Upper lobe of left lung (tissue), 6 donors: ENCODE data around the gene DRC7. TPM values are rescaled to one million over a fixed set of nuclear protein-coding genes. Genes with fewer than 3 reads are reported as not detected.

Source experiments
- ATAC-seq, 2 donors: fragments of 200-7000 bp; cut with Tn5 transposase; one replicate each; pipeline ENCODE4 v1.9.1; 2022; ENCODE audit warnings: mild to moderate bottlenecking in 2 of 2, moderate library complexity in 2 of 2; ENCODE audit not compliant: low FRiP score in 2 of 2
- DNase-seq, 2 donors: peaks; one replicate each; pipeline ENCODE4 v3.0.0-alpha.2; 2019 to 2020
- H3K27ac ChIP-seq, 4 donors: fragments of 200-600 bp; sonication (generic); one replicate each; pipeline ENCODE4 v1.5.1; 2016 to 2019
- H3K27me3 ChIP-seq, 4 donors: fragments of 200-600 bp; sonication (generic); one replicate each; pipeline ENCODE4 v1.5.1; 2017 to 2019
- H3K36me3 ChIP-seq, 4 donors: fragments of 200-600 bp; sonication (generic); one replicate each; pipeline ENCODE4 v1.5.1; 2016 to 2019
- H3K4me1 ChIP-seq, 4 donors: fragments of 200-600 bp; sonication (generic); one replicate each; pipeline ENCODE4 v1.5.1; 2018 to 2019
- H3K4me3 ChIP-seq, 4 donors: fragments of 200-600 bp; sonication (generic); one replicate each; pipeline ENCODE4 v1.5.1; 2017 to 2019; ENCODE audit warnings: mild to moderate bottlenecking in 2 of 4, moderate library complexity in 1 of 4
- H3K9me3 ChIP-seq, 4 donors: fragments of 200-600 bp; sonication (generic); one replicate each; pipeline ENCODE4 v1.5.1; 2018 to 2019
- EP300 ChIP-seq, 4 donors: sonication (generic); formaldehyde crosslinking; IDR thresholded peaks; one replicate each; pipeline ENCODE4 v1.5.1; 2017; ENCODE audit warnings: antibody characterized with exemption in 4 of 4, control low read depth in 2 of 4
- POLR2A ChIP-seq, 4 donors: fragments of 450-650 bp; IDR thresholded peaks; one replicate each; pipeline ENCODE4 v1.5.1; 2016 to 2017; ENCODE audit warnings: antibody characterized with exemption in 4 of 4, mild to moderate bottlenecking in 2 of 4
- POLR2AphosphoS5 ChIP-seq, 2 donors: sonication (generic); formaldehyde crosslinking; IDR thresholded peaks; one replicate each; pipeline ENCODE4 v1.5.1; 2017; ENCODE audit warnings: antibody characterized with exemption in 2 of 2
- WGBS, 2 donors: methylation state at CpG; one replicate each; pipeline ENCODE4 v1.1.5; 2017 to 2018; 5-methylcytosine and 5-hydroxymethylcytosine counted together
- total RNA-seq, 6 donors: library from RNA; depleted of rRNA in 4 of 6; stranded (reverse); fragments of >200 nt in 4 of 6; gene quantifications; one replicate each; pipeline versions ENCODE4 v1.1.0 to v1.2.1, GENCODE V29; 2016 to 2021
- TF ChIP-seq, protein P1 (sequence below), 6 experiments: fragments of 450-650 bp in 4 of 6; fragments of 200-600 bp in 2 of 6; sonication (generic) in 2 of 6; IDR thresholded peaks; one replicate each; pipeline ENCODE4 v1.5.1; 2016 to 2019; ENCODE audit warnings: antibody characterized with exemption in 6 of 6
- donor health status: DM: no; HTN: no; CAD: no; lungs with moderate emphysema.
- donor health status: DM: no; HTN: yes; CAD: no; lungs with severe emphysema.

DRC7 gene
- total RNA-seq, 6 donors from 2014 or later = 1.2 to 15.9 (median 7.8) TPM

DNA sequence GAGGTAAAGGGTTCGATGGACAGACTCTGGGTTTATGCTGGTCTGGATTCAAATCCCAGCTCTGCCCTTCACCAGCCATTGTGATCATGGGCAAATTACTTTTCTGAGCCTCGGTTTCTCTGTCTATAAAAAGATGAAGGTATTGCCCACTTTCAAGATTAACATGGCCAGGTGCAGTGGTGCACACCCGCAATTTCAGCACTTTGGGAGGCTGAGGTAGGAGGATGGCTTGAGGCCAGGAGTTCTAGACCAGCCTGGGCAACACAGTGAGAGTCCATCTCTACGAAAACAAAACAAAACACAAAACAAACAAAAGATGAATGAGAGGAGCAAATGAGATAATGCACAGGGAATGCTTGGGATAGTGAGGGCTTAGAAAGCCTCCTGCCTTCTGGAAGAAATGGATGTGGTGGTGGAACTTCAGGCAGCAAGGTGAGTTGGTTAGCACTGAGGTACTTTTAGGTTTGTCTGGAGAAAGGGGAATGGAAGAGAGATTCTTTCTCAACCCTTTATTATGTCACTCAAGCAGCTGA, 18.0 kb upstream of the DRC7 start:
- Histone ChIP-seq H3K36me3 (no peaks in the 10 kb centered on the region), H3K27me3 (no peaks in the 10 kb centered on the region), H3K27ac (peak overlapping the region in 1 of 4 donors; percentile 49), H3K9me3 (no peaks in the 10 kb centered on the region), H3K4me1 (peaks cover 0 to 8% (median 0%) of the 10 kb centered on the region in 4 donors), H3K4me3 (no peak overlapping the region)
- DNase-seq (no peak), ATAC-seq (no peak)
- TF ChIP-seq POLR2A (IDR thresholded peaks at IDR 0.05) = no peak
- no peak for TF ChIP-seq EP300 (IDR thresholded peaks at IDR 0.05)
- TF ChIP-seq, protein P1, sequence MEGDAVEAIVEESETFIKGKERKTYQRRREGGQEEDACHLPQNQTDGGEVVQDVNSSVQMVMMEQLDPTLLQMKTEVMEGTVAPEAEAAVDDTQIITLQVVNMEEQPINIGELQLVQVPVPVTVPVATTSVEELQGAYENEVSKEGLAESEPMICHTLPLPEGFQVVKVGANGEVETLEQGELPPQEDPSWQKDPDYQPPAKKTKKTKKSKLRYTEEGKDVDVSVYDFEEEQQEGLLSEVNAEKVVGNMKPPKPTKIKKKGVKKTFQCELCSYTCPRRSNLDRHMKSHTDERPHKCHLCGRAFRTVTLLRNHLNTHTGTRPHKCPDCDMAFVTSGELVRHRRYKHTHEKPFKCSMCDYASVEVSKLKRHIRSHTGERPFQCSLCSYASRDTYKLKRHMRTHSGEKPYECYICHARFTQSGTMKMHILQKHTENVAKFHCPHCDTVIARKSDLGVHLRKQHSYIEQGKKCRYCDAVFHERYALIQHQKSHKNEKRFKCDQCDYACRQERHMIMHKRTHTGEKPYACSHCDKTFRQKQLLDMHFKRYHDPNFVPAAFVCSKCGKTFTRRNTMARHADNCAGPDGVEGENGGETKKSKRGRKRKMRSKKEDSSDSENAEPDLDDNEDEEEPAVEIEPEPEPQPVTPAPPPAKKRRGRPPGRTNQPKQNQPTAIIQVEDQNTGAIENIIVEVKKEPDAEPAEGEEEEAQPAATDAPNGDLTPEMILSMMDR (IDR thresholded peaks at IDR 0.05) = no peak
- no peak for TF ChIP-seq POLR2AphosphoS5 (IDR thresholded peaks at IDR 0.05)
- 84% methylated on average over 4 of the region's 4 CpGs for WGBS, 2 donors

DNA sequence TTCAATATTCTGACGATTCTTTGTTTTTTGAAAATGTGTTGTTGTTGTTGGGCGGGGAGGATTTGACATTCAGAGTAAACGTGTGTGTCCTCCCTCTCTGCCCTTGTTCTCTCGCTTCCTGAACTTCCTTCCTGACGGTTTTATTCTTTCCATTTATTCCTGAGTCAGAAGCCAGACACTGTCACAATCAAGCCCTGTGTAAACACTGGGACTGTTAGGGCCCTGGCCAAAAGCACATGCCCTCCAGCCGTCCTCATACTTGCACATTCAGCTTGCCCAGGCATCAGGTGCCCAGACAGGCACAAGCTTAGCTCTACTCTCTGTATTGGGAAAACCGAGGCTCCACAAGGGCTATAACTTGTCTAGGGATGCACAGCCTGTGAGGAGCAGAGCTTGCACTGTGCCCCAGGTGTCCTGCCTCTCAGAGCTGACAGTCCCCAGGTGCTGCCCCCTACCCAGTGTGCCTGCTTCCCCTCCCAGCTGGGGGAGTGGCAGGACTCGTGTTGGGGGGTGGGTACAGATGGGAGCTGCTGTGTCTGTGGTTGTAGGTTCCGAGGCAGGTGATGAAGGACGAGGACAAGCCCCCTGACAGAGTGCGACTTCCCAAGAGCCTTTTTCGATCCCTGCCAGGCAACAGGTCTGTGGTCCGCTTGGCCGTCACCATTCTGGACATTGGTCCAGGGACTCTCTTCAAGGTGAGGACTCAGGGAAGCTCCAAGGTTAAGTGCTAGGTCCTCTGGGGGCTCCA, 16.8 kb upstream of the DRC7 start:
- no peak for ATAC-seq
- Histone ChIP-seq H3K27ac (no peak overlapping the region), H3K9me3 (no peaks in the 10 kb centered on the region), H3K27me3 (no peaks in the 10 kb centered on the region), H3K4me3 (no peak overlapping the region), H3K4me1 (peaks cover 0 to 8% (median 0%) of the 10 kb centered on the region in 4 donors), H3K36me3 (no peaks in the 10 kb centered on the region)
- TF ChIP-seq EP300 (IDR thresholded peaks at IDR 0.05) = no peak
- no peak for TF ChIP-seq POLR2A (IDR thresholded peaks at IDR 0.05)
- TF ChIP-seq POLR2AphosphoS5 (IDR thresholded peaks at IDR 0.05) = no peak
- TF ChIP-seq, protein P1 (IDR thresholded peaks at IDR 0.05) = no peak
- 45 to 51% methylated on average over 7 to 14 of the region's 14 CpGs for WGBS, 2 donors
- DNase-seq = no peak

- TF ChIP-seq POLR2AphosphoS5 (IDR thresholded peaks at IDR 0.05) (no peak), EP300 (IDR thresholded peaks at IDR 0.05) (no peak), POLR2A (IDR thresholded peaks at IDR 0.05) (no peak)
- TF ChIP-seq, protein P1 (IDR thresholded peaks at IDR 0.05) = no peak
- DNase-seq (peak in 1 of 2 donors; percentile 54), ATAC-seq (no peak)
- no peaks in the 10 kb centered on the region for H3K36me3 ChIP-seq
- WGBS, 2 donors = 83 to 88% methylated on average over 7 to 12 of the region's 12 CpGs
- peaks cover 0 to 8% (median 0%) of the 10 kb centered on the region in 4 donors for H3K4me1 ChIP-seq
- H3K27ac ChIP-seq = no peak overlapping the region
- no peaks in the 10 kb centered on the region for H3K27me3 ChIP-seq
- H3K9me3 ChIP-seq = no peaks in the 10 kb centered on the region
- no peak overlapping the region for H3K4me3 ChIP-seq
These were observed 15.6 kb upstream of the DRC7 start for GRCh38 chr16:57679016-57679415.

GRCh38 chr16:57679767-57680482, 14.7 kb upstream of the DRC7 start:
- H3K4me1 ChIP-seq = peaks cover 0 to 8% (median 0%) of the 10 kb centered on the region in 4 donors
- ATAC-seq (no peak), DNase-seq (no peak)
- no peak for TF ChIP-seq EP300 (IDR thresholded peaks at IDR 0.05)
- TF ChIP-seq, protein P1 (IDR thresholded peaks at IDR 0.05) = no peak
- no peak for TF ChIP-seq POLR2A (IDR thresholded peaks at IDR 0.05)
- TF ChIP-seq POLR2AphosphoS5 (IDR thresholded peaks at IDR 0.05) = no peak
- no peak overlapping the region for H3K4me3 ChIP-seq
- H3K27me3 ChIP-seq = no peaks in the 10 kb centered on the region
- H3K27ac ChIP-seq = no peak overlapping the region
- no peaks in the 10 kb centered on the region for H3K36me3 ChIP-seq
- no peaks in the 10 kb centered on the region for H3K9me3 ChIP-seq
- 73 to 80% methylated on average over 7 of the region's 7 CpGs for WGBS, 2 donors
